ENCODE data around the gene ITPR2.

ITPR2 gene

DNA sequence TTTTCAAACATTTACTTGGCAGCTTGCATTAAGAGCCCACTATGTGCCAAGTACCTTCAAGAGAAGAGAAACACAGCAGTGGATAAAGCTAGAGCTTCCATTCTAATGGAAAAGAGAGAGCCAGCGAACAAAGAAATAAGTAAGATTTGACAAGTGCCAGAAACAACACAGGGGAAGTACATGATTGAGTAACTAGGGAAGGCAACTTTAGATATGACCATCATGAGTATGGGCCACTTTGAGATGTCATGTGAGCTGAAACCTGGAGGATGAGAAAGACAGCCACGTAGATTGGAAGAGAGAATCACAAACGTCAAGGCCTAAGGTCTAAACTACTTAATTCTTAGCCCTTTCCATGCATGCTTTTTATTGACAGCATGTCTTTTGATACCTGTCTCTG lies 121.4 kb downstream of the ITPR2 start:
- Histone ChIP-seq H3K36me3 (ENCODE audit: control insufficient read depth in 5 of 5, insufficient read depth in 5 of 5, low read length in 5 of 5) (peaks cover 9 to 29% (median 26%) of the 10 kb centered on the region in 5 donors), H3K4me3 (ENCODE audit: low read depth in 1 of 5, low read length in 5 of 5) (no peak overlapping the region), H3K4me1 (ENCODE audit: control insufficient read depth in 5 of 5, insufficient read depth in 5 of 5, low read length in 5 of 5) (no peaks in the 10 kb centered on the region), H3K27ac (ENCODE audit: low read depth, low read length) (no peak overlapping the region), H3K27me3 (ENCODE audit: control insufficient read depth in 5 of 5, insufficient read depth in 4 of 5, low read length in 5 of 5) (no peaks in the 10 kb centered on the region), H3K9ac (ENCODE audit: low read length in 5 of 5) (no peak overlapping the region), H3K9me3 (ENCODE audit: control insufficient read depth in 5 of 5, low read length in 5 of 5) (no peaks in the 10 kb centered on the region)

DNA sequence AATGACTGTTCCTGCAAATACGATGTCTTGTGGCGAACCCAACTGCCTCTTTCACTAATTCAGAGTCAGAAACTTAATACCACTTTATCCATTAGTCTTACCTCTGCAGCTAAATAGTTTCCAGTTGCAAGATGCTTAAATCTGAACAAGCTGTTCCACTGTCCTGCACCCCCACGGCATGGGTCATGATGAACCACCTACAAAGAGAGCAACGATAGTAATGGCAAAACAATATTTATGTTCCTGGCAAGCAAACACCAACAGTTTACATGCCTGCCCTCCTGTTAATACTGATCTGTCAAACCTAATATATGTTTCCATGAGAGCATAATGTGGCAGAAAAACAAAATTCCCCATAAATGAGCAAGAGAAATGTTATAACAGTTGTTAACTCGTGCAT lies 121.9 kb downstream of the ITPR2 start:
- H3K9me3 ChIP-seq (ENCODE audit: control insufficient read depth in 5 of 5, low read length in 5 of 5) = no peaks in the 10 kb centered on the region
- no peak overlapping the region for H3K27ac ChIP-seq (ENCODE audit: low read depth, low read length)
- no peak overlapping the region for H3K9ac ChIP-seq (ENCODE audit: low read length in 5 of 5)

DNA sequence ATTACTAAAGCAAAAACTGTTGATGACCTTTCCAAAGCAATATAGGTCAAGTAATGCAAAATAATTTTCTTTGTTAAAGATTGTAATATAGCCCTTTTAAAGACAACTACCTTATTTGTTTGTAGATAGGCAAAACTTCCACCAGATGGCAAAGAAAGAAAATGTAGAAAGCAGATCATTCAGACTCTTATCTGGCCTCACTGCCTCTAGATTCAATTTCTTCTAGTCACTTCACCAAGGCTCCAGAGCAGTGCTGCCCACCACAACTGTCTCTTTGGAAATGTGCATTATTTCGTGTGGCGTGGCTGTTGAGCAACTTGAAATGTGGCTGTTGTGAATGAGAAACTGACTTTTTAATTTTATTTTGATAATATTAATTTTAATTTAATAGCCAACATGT lies 127.1 kb downstream of the ITPR2 start:
- no peaks in the 10 kb centered on the region for H3K9me3 ChIP-seq (ENCODE audit: control insufficient read depth in 5 of 5, low read length in 5 of 5)
- no peak overlapping the region for H3K4me3 ChIP-seq (ENCODE audit: low read depth in 1 of 5, low read length in 5 of 5)
- H3K36me3 ChIP-seq (ENCODE audit: control insufficient read depth in 5 of 5, insufficient read depth in 5 of 5, low read length in 5 of 5) = peaks cover 0 to 23% (median 4%) of the 10 kb centered on the region in 5 donors
- no peak overlapping the region for H3K27ac ChIP-seq (ENCODE audit: low read depth, low read length)
- no peak overlapping the region for H3K9ac ChIP-seq (ENCODE audit: low read length in 5 of 5)
- peaks cover 0 to 12% (median 6%) of the 10 kb centered on the region in 5 donors for H3K4me1 ChIP-seq (ENCODE audit: control insufficient read depth in 5 of 5, insufficient read depth in 5 of 5, low read length in 5 of 5)
- no peaks in the 10 kb centered on the region for H3K27me3 ChIP-seq (ENCODE audit: control insufficient read depth in 5 of 5, insufficient read depth in 4 of 5, low read length in 5 of 5)

More for the DNA sequence above, 121.9 kb downstream of the ITPR2 start:
- peaks cover 9 to 28% (median 26%) of the 10 kb centered on the region in 5 donors for H3K36me3 ChIP-seq (ENCODE audit: control insufficient read depth in 5 of 5, insufficient read depth in 5 of 5, low read length in 5 of 5)
- no peaks in the 10 kb centered on the region for H3K27me3 ChIP-seq (ENCODE audit: control insufficient read depth in 5 of 5, insufficient read depth in 4 of 5, low read length in 5 of 5)
- H3K4me1 ChIP-seq (ENCODE audit: control insufficient read depth in 5 of 5, insufficient read depth in 5 of 5, low read length in 5 of 5) = no peaks in the 10 kb centered on the region
- H3K4me3 ChIP-seq (ENCODE audit: low read depth in 1 of 5, low read length in 5 of 5) = no peak overlapping the region

DNA sequence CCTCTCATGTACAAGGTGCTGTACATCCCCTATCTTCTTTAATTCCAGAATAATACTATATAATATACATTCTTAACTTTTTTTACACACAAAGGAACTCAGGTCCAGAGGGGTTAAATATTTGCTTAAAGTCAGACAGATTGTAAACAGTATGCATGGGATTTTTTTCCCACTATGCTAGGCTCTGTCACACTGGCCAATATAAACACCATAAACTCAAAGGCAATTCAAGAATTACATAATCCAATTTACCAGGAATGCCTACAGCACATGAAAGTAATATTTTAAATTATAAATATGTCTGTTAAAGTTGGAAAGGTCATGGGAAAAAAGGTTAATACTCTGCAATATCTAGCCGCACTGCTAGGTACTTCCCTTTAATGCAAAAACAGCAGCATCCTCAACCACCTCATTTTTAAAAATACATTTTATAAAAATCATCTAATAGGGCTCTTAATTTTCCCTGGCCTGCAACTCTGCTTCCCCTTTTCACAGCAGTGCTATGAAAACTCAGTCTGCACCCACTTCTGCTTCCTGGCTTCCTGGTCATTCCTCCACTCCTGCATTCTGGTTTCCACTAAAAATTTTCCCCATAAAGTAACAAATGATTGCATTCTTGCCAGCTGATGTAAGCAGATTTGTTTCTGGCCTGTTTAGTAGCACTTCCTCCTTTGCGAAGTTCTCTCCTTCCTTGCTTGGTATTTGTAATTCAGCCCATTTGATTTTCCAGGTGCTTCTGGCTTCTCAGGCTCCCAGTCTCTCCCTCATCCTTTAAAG lies 128.1 kb downstream of the ITPR2 start:
- Histone ChIP-seq H3K36me3 (ENCODE audit: control insufficient read depth in 5 of 5, insufficient read depth in 5 of 5, low read length in 5 of 5) (peaks cover 2 to 17% (median 4%) of the 10 kb centered on the region in 5 donors), H3K27me3 (ENCODE audit: control insufficient read depth in 5 of 5, insufficient read depth in 4 of 5, low read length in 5 of 5) (no peaks in the 10 kb centered on the region), H3K9ac (ENCODE audit: low read length in 5 of 5) (no peak overlapping the region), H3K27ac (ENCODE audit: low read depth, low read length) (no peak overlapping the region), H3K4me1 (ENCODE audit: control insufficient read depth in 5 of 5, insufficient read depth in 5 of 5, low read length in 5 of 5) (peaks cover 0 to 12% (median 6%) of the 10 kb centered on the region in 5 donors), H3K9me3 (ENCODE audit: control insufficient read depth in 5 of 5, low read length in 5 of 5) (no peaks in the 10 kb centered on the region), H3K4me3 (ENCODE audit: low read depth in 1 of 5, low read length in 5 of 5) (no peak overlapping the region)

DNA sequence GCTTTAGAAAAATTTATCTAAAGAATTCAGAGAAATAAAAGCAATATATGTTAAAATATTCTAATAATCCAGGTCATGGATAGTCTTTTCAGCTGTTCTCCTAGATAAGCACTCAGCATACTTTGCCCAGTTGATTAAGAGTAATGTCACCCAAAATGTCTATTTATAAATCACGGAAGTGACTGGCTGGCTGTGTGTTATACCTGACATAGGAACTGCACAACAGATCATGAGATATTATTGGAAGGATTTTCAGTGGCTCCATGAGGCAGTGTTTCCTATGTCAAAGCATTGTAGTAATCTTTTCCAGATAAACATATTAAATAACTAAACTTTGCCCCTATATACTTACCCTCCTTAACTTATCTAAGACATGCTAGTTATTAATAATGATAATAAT lies 128.8 kb downstream of the ITPR2 start:
- Histone ChIP-seq H3K27ac (ENCODE audit: low read depth, low read length) (no peak overlapping the region), H3K4me1 (ENCODE audit: control insufficient read depth in 5 of 5, insufficient read depth in 5 of 5, low read length in 5 of 5) (peaks cover 0 to 12% (median 6%) of the 10 kb centered on the region in 5 donors), H3K9ac (ENCODE audit: low read length in 5 of 5) (no peak overlapping the region), H3K4me3 (ENCODE audit: low read depth in 1 of 5, low read length in 5 of 5) (no peak overlapping the region), H3K27me3 (ENCODE audit: control insufficient read depth in 5 of 5, insufficient read depth in 4 of 5, low read length in 5 of 5) (no peaks in the 10 kb centered on the region), H3K9me3 (ENCODE audit: control insufficient read depth in 5 of 5, low read length in 5 of 5) (no peaks in the 10 kb centered on the region), H3K36me3 (ENCODE audit: control insufficient read depth in 5 of 5, insufficient read depth in 5 of 5, low read length in 5 of 5) (peaks cover 2 to 17% (median 4%) of the 10 kb centered on the region in 5 donors)

DNA sequence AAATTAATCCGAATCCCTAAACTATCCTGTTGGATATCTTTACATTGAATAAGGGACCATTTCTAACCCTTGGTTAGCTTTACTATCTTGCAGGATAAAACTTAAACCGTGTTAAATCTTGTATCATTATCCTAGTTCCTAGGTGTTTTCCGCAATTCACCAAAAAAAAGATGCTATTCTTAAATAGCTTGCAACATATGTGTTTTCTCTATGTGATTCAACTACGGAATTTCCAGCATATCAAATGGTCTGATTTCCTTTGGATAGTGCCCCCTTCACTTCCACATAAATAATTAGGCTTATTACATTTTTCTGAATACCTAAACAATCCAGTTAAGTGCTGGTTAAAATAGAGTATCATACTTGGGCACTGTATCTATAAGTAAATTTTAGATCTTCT lies 130.3 kb downstream of the ITPR2 start:
- Histone ChIP-seq H3K27ac (ENCODE audit: low read depth, low read length) (no peak overlapping the region), H3K36me3 (ENCODE audit: control insufficient read depth in 5 of 5, insufficient read depth in 5 of 5, low read length in 5 of 5) (peaks cover 4 to 14% (median 6%) of the 10 kb centered on the region in 5 donors), H3K4me1 (ENCODE audit: control insufficient read depth in 5 of 5, insufficient read depth in 5 of 5, low read length in 5 of 5) (peaks cover 0 to 12% (median 6%) of the 10 kb centered on the region in 5 donors), H3K4me3 (ENCODE audit: low read depth in 1 of 5, low read length in 5 of 5) (no peak overlapping the region), H3K27me3 (ENCODE audit: control insufficient read depth in 5 of 5, insufficient read depth in 4 of 5, low read length in 5 of 5) (no peaks in the 10 kb centered on the region), H3K9ac (ENCODE audit: low read length in 5 of 5) (no peak overlapping the region), H3K9me3 (ENCODE audit: control insufficient read depth in 5 of 5, low read length in 5 of 5) (no peaks in the 10 kb centered on the region)

DNA sequence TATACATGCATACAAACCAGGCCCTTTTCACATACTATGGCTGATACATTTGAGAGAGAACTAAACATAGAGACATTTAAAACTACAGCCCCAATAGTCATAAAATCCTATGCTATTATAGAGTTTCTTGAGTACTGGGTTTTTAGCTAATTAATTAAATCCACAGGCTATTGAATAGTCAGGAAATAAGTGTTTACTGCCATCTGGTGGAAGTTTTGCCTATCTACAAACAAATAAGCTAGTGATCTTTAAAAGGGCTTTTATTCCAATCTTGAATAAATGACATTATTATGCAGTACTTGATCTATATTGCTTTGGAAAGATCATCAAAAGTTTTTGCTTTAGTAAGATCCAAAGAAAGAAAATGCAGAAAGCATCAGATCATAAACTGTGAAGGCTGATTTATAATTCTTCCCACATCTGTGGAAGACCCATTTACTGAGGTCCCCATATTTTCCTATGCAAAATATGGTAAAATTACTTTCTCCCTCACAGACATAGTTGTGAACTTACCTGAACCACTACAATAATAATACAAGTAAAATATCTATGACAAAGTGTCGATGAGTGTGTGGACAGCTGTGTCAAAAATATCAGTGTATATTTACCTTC lies 131.3 kb downstream of the ITPR2 start:
- no peak overlapping the region for H3K4me3 ChIP-seq (ENCODE audit: low read depth in 1 of 5, low read length in 5 of 5)
- no peaks in the 10 kb centered on the region for H3K27me3 ChIP-seq (ENCODE audit: control insufficient read depth in 5 of 5, insufficient read depth in 4 of 5, low read length in 5 of 5)
- H3K4me1 ChIP-seq (ENCODE audit: control insufficient read depth in 5 of 5, insufficient read depth in 5 of 5, low read length in 5 of 5) = peaks cover 0 to 12% (median 6%) of the 10 kb centered on the region in 5 donors
- H3K36me3 ChIP-seq (ENCODE audit: control insufficient read depth in 5 of 5, insufficient read depth in 5 of 5, low read length in 5 of 5) = peaks cover 7 to 16% (median 11%) of the 10 kb centered on the region in 5 donors
- no peak overlapping the region for H3K27ac ChIP-seq (ENCODE audit: low read depth, low read length)
- no peak overlapping the region for H3K9ac ChIP-seq (ENCODE audit: low read length in 5 of 5)
- no peaks in the 10 kb centered on the region for H3K9me3 ChIP-seq (ENCODE audit: control insufficient read depth in 5 of 5, low read length in 5 of 5)

DNA sequence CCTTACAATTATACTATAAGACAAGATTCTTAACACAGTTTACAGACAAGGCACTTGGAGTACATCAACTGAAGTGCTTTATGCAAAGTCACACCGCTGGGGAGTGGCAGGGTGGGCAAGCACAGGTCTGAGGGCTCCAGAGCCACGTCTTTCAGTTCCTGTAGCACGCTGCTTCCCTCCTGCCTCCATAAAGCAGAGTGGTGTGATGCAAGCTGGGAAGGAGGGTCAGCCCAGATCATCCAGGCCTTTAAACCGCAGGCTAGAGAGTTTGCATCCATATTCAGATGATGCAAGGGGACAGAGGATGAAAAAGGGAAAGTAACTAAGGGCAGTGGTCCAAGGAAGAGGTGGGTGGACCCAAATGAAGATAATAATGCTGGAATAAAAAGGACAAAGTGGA lies 132.6 kb downstream of the ITPR2 start:
- no peaks in the 10 kb centered on the region for H3K27me3 ChIP-seq (ENCODE audit: control insufficient read depth in 5 of 5, insufficient read depth in 4 of 5, low read length in 5 of 5)
- no peak overlapping the region for H3K27ac ChIP-seq (ENCODE audit: low read depth, low read length)
- no peaks in the 10 kb centered on the region for H3K9me3 ChIP-seq (ENCODE audit: control insufficient read depth in 5 of 5, low read length in 5 of 5)
- H3K9ac ChIP-seq (ENCODE audit: low read length in 5 of 5) = no peak overlapping the region
- H3K36me3 ChIP-seq (ENCODE audit: control insufficient read depth in 5 of 5, insufficient read depth in 5 of 5, low read length in 5 of 5) = peaks cover 11 to 19% (median 16%) of the 10 kb centered on the region in 5 donors
- peaks cover 0 to 7% (median 6%) of the 10 kb centered on the region in 5 donors for H3K4me1 ChIP-seq (ENCODE audit: control insufficient read depth in 5 of 5, insufficient read depth in 5 of 5, low read length in 5 of 5)
- no peak overlapping the region for H3K4me3 ChIP-seq (ENCODE audit: low read depth in 1 of 5, low read length in 5 of 5)

DNA sequence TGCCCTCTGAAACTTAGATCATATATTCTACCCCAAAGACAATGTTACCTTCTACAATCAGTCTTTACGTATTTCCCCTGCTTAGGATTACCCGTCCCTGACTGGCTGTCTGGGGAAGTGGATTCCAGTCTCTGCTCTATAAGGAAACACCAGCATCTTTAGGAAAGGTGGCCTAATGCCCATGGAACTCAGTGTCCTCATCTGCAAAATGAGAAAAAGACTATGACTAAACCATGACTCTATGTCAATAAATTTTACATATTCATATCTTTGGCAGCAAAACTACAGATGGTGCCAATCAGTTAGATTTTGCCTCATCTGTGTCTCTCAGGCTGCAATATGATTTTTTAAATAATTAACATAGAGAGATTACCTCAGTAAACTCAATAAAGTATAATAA lies 133.8 kb downstream of the ITPR2 start:
- no peaks in the 10 kb centered on the region for H3K9me3 ChIP-seq (ENCODE audit: control insufficient read depth in 5 of 5, low read length in 5 of 5)
- no peak overlapping the region for H3K27ac ChIP-seq (ENCODE audit: low read depth, low read length)
- H3K9ac ChIP-seq (ENCODE audit: low read length in 5 of 5) = no peak overlapping the region

DNA sequence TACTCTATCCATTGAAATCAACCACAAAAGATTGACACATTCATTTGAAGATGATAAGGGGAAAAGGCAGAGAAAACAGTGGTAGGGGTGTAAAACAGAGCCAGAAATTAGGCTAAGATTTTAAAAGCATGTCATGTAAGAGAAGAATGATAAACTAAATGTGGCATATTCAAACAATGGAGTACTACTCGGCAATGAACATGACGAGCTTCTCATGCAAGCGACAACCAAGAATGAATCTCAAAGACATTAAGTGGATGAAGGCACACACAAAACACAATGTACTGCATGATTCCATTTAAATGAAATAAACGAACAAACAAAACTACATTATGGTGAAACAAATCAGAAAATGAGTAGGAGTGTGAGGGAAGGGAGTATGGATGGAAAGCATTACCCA lies 134.8 kb downstream of the ITPR2 start:
- Histone ChIP-seq H3K4me1 (ENCODE audit: control insufficient read depth in 5 of 5, insufficient read depth in 5 of 5, low read length in 5 of 5) (no peaks in the 10 kb centered on the region), H3K27ac (ENCODE audit: low read depth, low read length) (no peak overlapping the region), H3K4me3 (ENCODE audit: low read depth in 1 of 5, low read length in 5 of 5) (no peak overlapping the region), H3K9ac (ENCODE audit: low read length in 5 of 5) (no peak overlapping the region), H3K27me3 (ENCODE audit: control insufficient read depth in 5 of 5, insufficient read depth in 4 of 5, low read length in 5 of 5) (no peaks in the 10 kb centered on the region), H3K9me3 (ENCODE audit: control insufficient read depth in 5 of 5, low read length in 5 of 5) (no peaks in the 10 kb centered on the region), H3K36me3 (ENCODE audit: control insufficient read depth in 5 of 5, insufficient read depth in 5 of 5, low read length in 5 of 5) (peaks cover 11 to 26% (median 25%) of the 10 kb centered on the region in 5 donors)

More for the DNA sequence above, 133.8 kb downstream of the ITPR2 start:
- Histone ChIP-seq H3K36me3 (ENCODE audit: control insufficient read depth in 5 of 5, insufficient read depth in 5 of 5, low read length in 5 of 5) (peaks cover 11 to 24% (median 18%) of the 10 kb centered on the region in 5 donors), H3K27me3 (ENCODE audit: control insufficient read depth in 5 of 5, insufficient read depth in 4 of 5, low read length in 5 of 5) (no peaks in the 10 kb centered on the region), H3K4me1 (ENCODE audit: control insufficient read depth in 5 of 5, insufficient read depth in 5 of 5, low read length in 5 of 5) (peaks cover 0 to under 1% (median 0%) of the 10 kb centered on the region in 5 donors), H3K4me3 (ENCODE audit: low read depth in 1 of 5, low read length in 5 of 5) (no peak overlapping the region)

Data from subcutaneous abdominal adipose tissue (tissue), 5 donors.